ENCODE data around the gene PIP5K1C.

The PIP5K1C gene

DNA sequence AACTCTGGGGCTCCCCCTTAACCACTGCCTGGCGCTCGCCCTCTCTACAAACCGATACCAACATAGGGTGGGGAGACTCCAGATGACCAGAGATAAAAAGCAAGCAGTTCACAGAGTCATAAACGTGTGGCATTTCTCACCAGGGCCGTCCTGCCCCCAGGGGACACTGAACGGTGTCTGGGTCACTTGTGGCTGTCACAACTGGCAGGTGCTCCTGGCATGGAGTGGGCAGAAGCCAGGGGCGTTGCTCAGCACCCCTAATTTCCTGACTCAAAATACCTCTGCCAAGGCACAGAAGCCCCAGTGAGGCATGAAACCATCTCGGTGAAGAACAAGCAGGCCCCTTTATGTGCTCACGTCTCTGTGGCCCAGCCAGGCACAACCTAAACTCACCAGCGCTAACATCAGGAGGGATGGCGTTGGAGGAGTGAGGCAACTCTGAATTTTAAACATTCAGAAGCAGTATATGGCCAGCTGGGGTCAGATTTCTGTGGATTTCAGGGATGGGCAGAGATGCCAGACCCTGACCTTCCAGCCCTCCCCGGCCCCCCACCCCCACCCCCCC lies 1.8 kb downstream of the PIP5K1C start:
- Histone ChIP-seq H3K27ac (ENCODE audit: low read depth, low read length) (no peak overlapping the region), H3K4me3 (ENCODE audit: low read depth, low read length) (no peak overlapping the region), H3K36me3 (ENCODE audit: control insufficient read depth, insufficient read depth, low read length) (no peaks in the 10 kb centered on the region), H3K9me3 (ENCODE audit: control insufficient read depth, insufficient read depth, low read length) (no peaks in the 10 kb centered on the region), H3K4me1 (ENCODE audit: control insufficient read depth, insufficient read depth, low read length) (no peaks in the 10 kb centered on the region), H3K27me3 (ENCODE audit: control insufficient read depth, insufficient read depth, low read length) (no peaks in the 10 kb centered on the region), H3K9ac (ENCODE audit: low read depth, low read length) (no peak overlapping the region)

DNA sequence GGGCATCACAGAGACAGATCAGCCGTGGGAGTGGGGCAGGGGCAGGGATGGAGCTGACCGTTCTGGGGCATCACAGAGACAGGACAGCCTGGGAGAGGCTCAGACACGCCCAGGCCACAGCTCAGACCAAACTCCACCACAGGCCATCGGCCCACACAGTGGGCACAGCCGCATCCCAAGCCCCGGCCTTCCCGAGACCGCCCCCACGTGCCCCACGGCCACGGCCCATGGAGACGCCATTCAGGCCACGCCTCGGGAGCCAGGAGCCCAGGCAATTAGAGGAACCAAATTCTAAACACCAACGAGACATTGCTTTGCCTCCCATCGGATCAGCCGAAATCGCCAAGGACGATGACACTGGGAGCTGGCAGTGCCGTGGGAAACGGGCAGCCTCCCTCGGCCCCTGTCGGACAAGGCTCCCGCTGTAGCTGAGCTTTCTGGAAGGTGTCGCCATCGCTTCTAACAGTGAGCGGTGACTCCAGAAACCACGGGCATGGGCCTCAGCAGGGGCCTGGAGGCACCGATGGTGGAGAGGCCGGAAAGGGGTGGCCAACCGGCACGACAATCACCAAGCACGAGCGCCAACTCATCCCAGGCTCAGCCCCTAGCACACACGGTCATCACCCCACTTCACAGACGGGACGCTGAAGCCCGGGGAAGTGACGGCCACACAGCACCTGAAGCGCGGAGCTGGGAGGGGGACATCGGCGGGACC lies 2.4 kb downstream of the PIP5K1C start:
- H3K4me3 ChIP-seq (ENCODE audit: low read depth, low read length) = no peak overlapping the region

DNA sequence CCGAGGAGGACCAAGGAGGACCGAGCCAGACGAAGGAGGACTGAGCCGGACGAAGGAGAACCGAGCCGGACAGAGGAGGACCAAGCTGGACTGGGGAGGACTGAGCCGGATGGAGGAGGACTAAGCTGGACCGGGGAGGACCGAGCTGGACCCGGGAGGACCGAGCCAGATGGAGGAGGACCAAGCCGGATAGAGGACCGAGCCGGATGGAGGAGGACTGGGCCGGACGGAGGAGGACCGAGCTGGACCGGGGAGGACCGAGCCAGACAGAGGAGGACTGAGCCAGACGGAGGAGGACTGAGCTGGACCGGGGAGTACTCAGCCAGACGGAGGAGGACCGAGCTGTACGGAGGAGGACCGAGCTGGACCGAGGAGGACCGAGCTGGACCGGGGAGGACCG lies 3.2 kb downstream of the PIP5K1C start:
- no peak overlapping the region for H3K9ac ChIP-seq (ENCODE audit: low read depth, low read length)
- no peaks in the 10 kb centered on the region for H3K27me3 ChIP-seq (ENCODE audit: control insufficient read depth, insufficient read depth, low read length)
- H3K9me3 ChIP-seq (ENCODE audit: control insufficient read depth, insufficient read depth, low read length) = no peaks in the 10 kb centered on the region
- no peak overlapping the region for H3K27ac ChIP-seq (ENCODE audit: low read depth, low read length)
- no peak overlapping the region for H3K4me3 ChIP-seq (ENCODE audit: low read depth, low read length)
- H3K36me3 ChIP-seq (ENCODE audit: control insufficient read depth, insufficient read depth, low read length) = no peaks in the 10 kb centered on the region
- H3K4me1 ChIP-seq (ENCODE audit: control insufficient read depth, insufficient read depth, low read length) = no peaks in the 10 kb centered on the region

More for the DNA sequence above, 2.4 kb downstream of the PIP5K1C start:
- Histone ChIP-seq H3K9ac (ENCODE audit: low read depth, low read length) (no peak overlapping the region), H3K27me3 (ENCODE audit: control insufficient read depth, insufficient read depth, low read length) (no peaks in the 10 kb centered on the region), H3K9me3 (ENCODE audit: control insufficient read depth, insufficient read depth, low read length) (no peaks in the 10 kb centered on the region), H3K36me3 (ENCODE audit: control insufficient read depth, insufficient read depth, low read length) (no peaks in the 10 kb centered on the region), H3K27ac (ENCODE audit: low read depth, low read length) (no peak overlapping the region), H3K4me1 (ENCODE audit: control insufficient read depth, insufficient read depth, low read length) (no peaks in the 10 kb centered on the region)

DNA sequence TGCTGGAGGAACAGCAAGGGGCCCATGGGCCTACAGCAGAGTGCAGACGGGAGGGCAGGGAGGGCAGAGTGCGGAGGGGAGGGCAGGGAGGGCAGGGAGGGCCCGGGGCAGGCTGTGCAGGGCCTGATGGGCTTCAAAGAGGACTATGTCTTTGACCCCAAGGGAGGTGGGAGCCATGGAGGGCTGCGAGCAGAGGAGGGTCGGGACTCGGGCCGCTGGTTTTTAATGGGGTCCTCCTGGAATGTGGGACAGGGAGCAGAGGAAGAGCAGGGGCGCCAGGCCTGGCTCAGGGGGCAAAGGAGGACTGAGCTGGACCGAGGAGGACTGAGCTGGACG lies 3.6 kb downstream of the PIP5K1C start:
- Histone ChIP-seq H3K4me1 (ENCODE audit: control insufficient read depth, insufficient read depth, low read length) (no peaks in the 10 kb centered on the region), H3K9me3 (ENCODE audit: control insufficient read depth, insufficient read depth, low read length) (no peaks in the 10 kb centered on the region)

DNA sequence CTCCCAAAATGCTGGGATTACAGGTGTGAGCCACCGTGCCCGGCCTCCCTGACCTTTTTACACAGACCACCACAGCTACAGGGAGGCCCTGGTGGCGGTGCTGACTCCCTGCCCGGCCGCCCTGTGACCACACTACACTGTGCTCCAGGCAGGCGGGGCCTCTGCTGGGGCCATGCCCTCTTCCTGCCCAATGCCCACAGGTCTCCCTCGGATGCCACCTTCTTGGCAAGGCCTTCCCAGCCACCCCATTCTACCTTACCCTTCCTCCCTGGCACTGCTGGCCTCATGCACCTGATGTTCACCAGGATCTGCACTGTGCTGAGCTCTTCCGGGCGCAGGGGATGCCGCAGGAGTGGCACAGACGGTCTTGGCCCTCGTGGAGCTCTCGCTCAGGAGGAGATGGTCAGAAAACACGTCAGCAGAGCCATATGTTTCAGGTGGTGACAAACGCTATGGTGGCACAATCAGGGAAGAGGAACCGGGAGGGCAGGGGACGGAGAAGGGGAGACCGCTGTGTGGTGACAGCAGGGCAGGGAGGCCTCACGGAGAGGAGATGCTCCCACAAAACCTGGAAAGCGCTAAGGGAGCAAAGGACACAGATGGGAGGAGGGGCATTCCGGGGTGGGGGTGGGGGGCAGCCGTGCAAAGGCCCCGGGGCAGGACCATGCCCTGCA lies 4.1 kb downstream of the PIP5K1C start:
- H3K9me3 ChIP-seq (ENCODE audit: control insufficient read depth, insufficient read depth, low read length) = no peaks in the 10 kb centered on the region
- H3K4me3 ChIP-seq (ENCODE audit: low read depth, low read length) = no peak overlapping the region
- no peaks in the 10 kb centered on the region for H3K27me3 ChIP-seq (ENCODE audit: control insufficient read depth, insufficient read depth, low read length)
- no peaks in the 10 kb centered on the region for H3K4me1 ChIP-seq (ENCODE audit: control insufficient read depth, insufficient read depth, low read length)
- no peak overlapping the region for H3K9ac ChIP-seq (ENCODE audit: low read depth, low read length)
- H3K27ac ChIP-seq (ENCODE audit: low read depth, low read length) = no peak overlapping the region
- no peaks in the 10 kb centered on the region for H3K36me3 ChIP-seq (ENCODE audit: control insufficient read depth, insufficient read depth, low read length)

More for the DNA sequence above, 3.6 kb downstream of the PIP5K1C start:
- Histone ChIP-seq H3K9ac (ENCODE audit: low read depth, low read length) (no peak overlapping the region), H3K27ac (ENCODE audit: low read depth, low read length) (no peak overlapping the region), H3K36me3 (ENCODE audit: control insufficient read depth, insufficient read depth, low read length) (no peaks in the 10 kb centered on the region), H3K4me3 (ENCODE audit: low read depth, low read length) (no peak overlapping the region), H3K27me3 (ENCODE audit: control insufficient read depth, insufficient read depth, low read length) (no peaks in the 10 kb centered on the region)

DNA sequence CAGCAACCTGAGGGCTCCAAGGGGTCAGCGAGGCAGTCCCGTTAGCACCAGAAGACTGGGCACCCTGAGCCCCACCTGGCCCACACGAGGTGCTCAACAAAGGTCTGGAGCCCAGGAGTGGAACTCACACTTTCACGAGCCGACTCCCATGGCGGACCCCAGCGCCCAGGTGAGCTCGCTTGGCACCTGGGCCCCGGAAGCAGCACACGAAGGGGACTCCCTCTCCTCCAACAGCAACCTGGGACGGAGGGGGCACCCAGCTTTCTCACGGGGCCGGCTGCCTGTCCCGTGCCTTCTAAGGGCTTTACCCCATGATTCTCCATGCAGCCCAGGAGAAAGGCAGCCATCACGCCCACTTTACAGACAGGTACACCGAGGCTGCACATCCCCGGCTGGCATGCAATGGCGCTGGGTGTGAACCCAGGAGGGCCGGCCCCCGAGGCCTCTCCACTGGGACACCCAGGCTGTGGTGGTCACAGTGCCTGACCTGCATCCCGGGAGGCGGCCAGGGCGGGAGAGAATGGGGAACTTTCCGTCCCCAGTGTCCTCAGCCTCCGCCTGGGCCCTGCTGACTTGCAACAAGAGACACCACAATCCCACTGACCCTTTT lies 5.0 kb downstream of the PIP5K1C start:
- no peak overlapping the region for H3K27ac ChIP-seq (ENCODE audit: low read depth, low read length)
- no peaks in the 10 kb centered on the region for H3K27me3 ChIP-seq (ENCODE audit: control insufficient read depth, insufficient read depth, low read length)
- H3K9ac ChIP-seq (ENCODE audit: low read depth, low read length) = no peak overlapping the region
- no peaks in the 10 kb centered on the region for H3K36me3 ChIP-seq (ENCODE audit: control insufficient read depth, insufficient read depth, low read length)
- no peak overlapping the region for H3K4me3 ChIP-seq (ENCODE audit: low read depth, low read length)
- no peaks in the 10 kb centered on the region for H3K4me1 ChIP-seq (ENCODE audit: control insufficient read depth, insufficient read depth, low read length)
- H3K9me3 ChIP-seq (ENCODE audit: control insufficient read depth, insufficient read depth, low read length) = no peaks in the 10 kb centered on the region

DNA sequence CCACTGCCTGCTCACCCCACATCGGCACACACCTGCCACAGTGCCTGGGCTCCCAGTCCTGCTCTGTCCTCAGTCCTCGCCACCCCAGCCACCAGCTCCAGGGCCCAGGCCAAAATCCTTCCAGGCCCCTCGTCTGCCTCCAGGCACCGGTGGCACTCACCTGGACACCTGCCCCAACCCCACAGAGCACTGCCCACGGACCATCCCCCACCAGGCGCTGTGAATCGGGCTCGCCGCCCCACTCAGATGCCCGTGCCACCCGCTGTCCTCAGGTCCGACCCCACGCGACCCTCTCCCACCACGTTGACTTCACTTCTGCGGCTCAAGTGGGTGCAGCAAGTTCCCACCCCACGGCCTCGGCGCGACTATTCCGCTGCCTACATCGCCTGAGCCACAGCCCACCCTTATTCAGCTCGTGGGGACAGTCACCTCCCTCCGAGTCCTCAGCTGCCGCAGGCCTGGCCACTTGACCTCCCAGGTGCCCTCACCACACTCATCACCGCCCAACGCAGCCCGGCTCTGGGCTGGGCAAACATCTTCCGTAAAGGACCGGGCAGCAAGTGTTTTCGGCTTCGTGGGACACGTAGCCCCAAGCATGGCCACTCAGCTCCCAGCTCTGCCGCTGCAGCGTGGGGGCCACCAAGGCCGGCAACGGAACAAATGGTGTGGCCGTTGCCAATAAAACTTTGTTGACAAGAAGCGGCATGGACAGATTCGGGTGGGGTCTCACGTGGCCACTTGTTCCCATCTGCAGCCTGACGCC lies 5.7 kb downstream of the PIP5K1C start:
- Histone ChIP-seq H3K9ac (ENCODE audit: low read depth, low read length) (no peak overlapping the region), H3K36me3 (ENCODE audit: control insufficient read depth, insufficient read depth, low read length) (no peaks in the 10 kb centered on the region), H3K27ac (ENCODE audit: low read depth, low read length) (no peak overlapping the region), H3K27me3 (ENCODE audit: control insufficient read depth, insufficient read depth, low read length) (no peaks in the 10 kb centered on the region), H3K4me1 (ENCODE audit: control insufficient read depth, insufficient read depth, low read length) (no peaks in the 10 kb centered on the region), H3K4me3 (ENCODE audit: low read depth, low read length) (no peak overlapping the region), H3K9me3 (ENCODE audit: control insufficient read depth, insufficient read depth, low read length) (no peaks in the 10 kb centered on the region)

DNA sequence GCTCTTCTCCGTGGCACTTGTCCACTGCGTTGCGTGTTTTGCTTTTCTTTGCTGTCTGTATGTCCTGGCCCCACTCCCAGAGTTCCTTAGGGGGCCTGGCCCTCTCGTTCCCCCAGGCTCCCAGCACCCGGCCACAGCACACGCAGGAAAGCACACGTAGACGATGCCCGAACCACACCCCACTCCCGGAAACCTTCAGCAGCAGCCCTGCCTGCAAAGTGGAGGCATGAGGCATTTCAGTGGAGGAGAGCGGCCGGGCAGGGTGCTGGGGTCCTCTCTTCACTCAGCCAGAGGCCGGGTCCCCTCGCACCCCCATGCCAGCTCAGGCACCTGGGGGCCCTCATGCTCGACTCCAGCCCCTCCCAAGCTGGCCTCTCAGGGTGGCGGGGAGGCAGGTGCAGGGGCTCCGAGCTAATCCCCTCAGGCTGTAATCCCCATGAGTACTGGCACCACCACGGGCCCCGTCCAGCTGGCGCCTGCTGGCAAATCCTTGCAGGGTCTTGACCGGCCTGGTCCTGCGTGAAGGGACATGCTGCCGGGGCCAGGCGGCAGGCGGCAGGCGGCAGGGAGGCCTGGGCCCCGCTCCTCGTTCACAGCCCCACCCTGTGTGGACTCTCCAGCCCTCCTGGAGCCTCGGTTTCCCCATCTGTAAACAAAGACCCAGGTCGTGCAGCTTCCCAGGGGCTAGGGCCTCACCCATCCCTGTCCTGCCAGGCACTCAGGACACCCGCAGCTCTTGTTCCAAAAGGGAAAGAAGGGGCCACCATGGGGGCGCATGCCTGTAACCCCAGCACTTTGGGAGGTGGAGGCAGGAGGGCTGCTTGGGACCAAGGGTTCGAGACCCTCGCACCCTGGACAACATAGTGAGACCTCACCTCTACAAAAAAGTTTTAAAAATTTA lies 7.0 kb downstream of the PIP5K1C start:
- Histone ChIP-seq H3K4me3 (ENCODE audit: low read depth, low read length) (no peak overlapping the region), H3K36me3 (ENCODE audit: control insufficient read depth, insufficient read depth, low read length) (no peaks in the 10 kb centered on the region), H3K27ac (ENCODE audit: low read depth, low read length) (no peak overlapping the region)

DNA sequence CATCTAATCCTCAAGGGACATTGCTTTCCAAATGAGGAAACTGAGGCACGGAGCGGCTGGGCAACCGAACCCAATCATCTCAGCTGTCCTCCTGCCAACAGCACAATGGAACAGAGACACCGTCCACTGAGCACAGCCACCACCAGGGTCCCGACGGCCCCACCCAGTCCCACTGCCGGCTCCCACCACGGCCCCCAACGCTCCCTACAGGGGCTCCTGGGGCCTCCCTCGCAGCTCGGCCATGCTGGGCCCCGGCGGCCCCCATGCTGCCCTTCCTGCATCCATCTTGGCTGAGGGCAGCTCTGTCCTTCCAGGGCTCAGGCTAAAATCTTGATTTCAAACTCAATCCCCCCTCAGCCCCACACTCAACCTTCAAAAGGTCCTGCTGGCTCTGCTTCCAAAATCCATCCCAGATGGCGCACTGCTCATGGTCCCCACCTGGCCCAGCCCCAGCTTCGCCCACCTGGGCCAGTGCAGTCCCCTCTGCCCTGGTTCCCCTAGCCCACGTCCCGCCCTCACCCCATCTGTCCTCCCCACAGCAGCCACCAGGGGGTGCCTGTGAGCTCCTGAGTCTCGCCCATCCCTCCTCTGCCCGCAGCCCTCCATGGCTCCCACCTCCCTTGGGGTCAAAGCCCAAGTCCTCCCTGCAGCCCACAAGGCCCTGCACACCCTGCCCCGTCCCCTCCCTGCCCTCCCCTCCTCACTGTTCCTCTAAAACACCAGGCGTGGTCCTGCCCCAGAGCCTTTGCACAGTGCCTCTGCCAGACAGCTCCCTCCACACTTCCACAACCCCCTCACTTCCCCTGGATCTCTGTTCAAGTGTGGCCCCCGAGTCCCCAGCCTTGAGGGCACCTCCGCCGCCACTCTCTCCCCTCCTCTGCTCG lies 7.9 kb downstream of the PIP5K1C start:
- no peak overlapping the region for H3K9ac ChIP-seq (ENCODE audit: low read depth, low read length)
- H3K9me3 ChIP-seq (ENCODE audit: control insufficient read depth, insufficient read depth, low read length) = no peaks in the 10 kb centered on the region
- H3K4me3 ChIP-seq (ENCODE audit: low read depth, low read length) = no peak overlapping the region
- no peak overlapping the region for H3K27ac ChIP-seq (ENCODE audit: low read depth, low read length)
- H3K27me3 ChIP-seq (ENCODE audit: control insufficient read depth, insufficient read depth, low read length) = no peaks in the 10 kb centered on the region
- H3K36me3 ChIP-seq (ENCODE audit: control insufficient read depth, insufficient read depth, low read length) = no peaks in the 10 kb centered on the region
- peaks cover 13% of the 10 kb centered on the region for H3K4me1 ChIP-seq (ENCODE audit: control insufficient read depth, insufficient read depth, low read length)

More for the DNA sequence above, 7.0 kb downstream of the PIP5K1C start:
- H3K9ac ChIP-seq (ENCODE audit: low read depth, low read length) = no peak overlapping the region
- no peaks in the 10 kb centered on the region for H3K9me3 ChIP-seq (ENCODE audit: control insufficient read depth, insufficient read depth, low read length)
- peaks cover 4% of the 10 kb centered on the region for H3K4me1 ChIP-seq (ENCODE audit: control insufficient read depth, insufficient read depth, low read length)
- no peaks in the 10 kb centered on the region for H3K27me3 ChIP-seq (ENCODE audit: control insufficient read depth, insufficient read depth, low read length)
